Suppressor macrophage treated with lipopolysaccharide for 1 hour (primary cell): ENCODE data around the gene CLEC4C.

Source experiments
- DNase-seq, 3 donors: peaks; one replicate each; pipeline ENCODE4 v3.0.0-alpha.2; 2020 to 2022

The CLEC4C gene

DNA sequence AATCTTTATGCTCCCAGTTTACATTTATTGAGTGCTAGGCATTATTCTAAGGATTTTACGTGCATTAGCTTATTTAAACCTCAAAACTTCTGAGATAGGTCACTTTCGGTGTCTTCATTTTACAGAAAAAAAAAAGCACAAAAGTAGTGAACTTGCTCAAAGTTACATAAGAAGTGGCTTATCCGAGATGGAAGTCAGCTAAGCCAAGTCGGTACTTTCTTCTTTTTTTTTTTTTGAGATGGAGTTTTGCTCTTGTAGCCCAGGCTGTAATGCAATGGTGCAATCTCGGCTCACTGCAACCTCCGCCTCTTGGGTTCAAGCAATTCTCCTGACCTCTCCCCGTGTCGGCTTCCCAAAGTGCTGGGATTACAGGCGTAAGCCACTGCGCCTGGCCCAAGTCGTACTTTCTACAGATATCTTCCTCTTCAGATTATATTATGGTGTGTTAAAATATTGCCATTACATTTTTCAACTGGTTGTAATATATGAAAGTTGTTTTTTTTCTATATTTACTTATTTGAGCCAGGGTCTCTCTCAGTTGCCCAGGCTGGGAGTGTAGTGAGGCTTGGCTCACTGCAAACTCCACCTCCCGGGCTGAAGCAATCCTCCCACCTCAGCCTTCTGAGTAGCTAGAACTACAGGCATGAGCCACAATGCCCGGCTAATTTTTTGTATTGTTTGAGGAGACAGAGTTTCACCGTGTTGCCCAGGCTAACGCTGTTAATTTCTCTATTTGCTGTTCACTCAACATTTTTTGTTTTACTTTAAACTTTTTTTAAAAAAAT is 27.0 kb downstream of the CLEC4C start:
- peak; percentile 21 to 34 (median 24) for DNase-seq

DNA sequence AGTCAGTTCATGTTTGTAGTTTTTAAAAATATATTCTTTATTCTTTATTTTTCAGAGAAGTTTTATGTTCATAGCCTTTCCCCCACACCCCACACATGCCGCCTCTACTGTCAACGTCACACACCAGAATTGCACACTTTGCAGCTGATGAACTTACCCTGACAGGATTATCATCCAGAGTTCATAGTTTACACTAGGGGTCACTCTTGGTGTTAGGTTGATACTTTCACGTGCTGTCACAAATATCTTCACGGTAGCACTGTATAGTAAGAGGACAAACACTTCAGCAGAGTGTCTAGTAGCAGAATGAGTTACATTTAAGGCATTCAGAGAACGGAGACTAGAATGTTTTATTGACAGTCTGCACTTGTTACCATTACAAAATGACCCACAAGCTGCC is 30.8 kb downstream of the CLEC4C start:
- DNase-seq: peak; percentile 58 to 70 (median 63)

DNA sequence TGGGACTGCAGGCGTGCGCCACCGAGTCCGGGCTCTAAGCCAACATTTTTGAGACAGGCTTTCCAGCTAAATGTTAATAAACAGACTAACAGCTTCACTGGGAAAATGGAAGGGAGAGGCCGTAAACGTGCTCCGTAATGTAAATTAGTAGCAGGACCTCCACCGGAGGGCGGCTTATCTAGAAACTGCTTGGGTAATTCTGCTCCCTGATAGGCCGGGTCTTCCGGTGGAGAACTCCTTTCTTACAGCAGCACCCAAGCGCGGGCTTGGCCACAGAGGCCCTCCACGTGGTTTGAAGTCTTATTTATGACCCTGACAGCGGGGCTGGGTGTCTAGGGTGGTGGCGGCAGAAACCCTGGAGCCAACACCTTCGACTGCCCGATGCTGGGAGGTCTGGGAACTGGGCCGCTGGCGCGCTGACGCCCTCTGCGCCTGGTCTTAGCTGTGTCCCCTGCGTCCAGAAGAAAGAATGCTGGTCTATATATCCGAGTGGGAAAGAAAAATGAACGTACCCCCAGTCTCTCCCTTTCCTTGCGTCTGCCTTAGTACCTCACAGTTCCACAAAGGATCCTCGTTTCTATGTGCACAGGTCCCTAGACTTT is 34.2 kb downstream of the CLEC4C start:
- DNase-seq: no peak

DNA sequence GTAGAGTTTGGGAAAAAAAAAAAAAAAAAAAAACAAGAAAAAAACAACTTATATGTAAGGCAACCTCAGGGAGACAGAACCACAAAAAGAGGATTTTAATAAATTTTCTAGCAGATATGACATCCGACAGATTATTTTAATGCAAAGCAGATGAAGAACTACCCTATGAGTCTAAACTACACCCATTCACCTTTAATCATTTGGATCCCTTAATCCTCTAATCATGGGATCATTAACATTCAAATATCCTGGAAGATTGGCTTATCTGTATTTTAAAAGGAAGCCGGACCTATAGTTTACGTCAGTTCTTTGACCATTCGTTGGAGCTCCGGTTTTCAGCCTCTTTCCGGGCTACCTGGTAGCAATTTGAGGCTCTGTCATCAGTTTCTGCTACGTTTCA is 36.0 kb downstream of the CLEC4C start, which contains the start of gene DPPA3:
TSS of gene DPPA3 (plus strand) at position 301 of the 400 bp plus-strand sequence. CDS start 138 bp downstream, outside the sequence.
- DNase-seq: no peak

DNA sequence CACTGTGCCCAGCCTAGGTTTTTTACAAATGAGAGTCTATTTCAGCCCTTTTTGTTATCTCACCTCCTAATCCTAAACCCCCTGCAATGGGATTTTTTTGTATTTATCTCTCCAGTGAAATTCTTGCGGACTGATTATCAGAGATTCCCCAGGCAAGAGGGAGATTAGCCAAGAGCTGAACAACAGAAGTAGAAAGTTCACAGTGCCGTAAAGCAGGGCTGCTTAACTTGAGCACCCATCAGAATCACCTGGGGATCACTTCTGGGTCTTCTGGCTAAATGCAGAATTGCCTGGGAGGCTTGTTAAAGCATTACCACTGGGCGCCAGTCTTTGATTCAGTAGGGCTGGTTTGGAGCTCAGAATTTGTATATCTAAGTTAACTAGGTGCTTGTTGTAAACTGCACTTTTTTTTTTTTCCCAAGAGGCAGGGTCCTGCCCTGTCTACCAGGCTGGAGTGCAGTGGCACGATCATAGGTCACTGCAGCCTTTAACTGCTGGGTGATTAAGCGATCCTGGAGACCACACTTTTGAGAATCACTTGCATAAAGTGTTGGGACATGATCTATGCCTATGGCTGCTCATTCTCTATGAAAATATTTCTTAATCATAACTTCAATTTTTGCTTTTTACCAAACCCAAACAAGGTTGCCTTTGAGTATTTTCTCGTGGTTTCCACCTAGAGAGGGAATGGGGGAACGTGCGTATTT is 37.1 kb downstream of the CLEC4C start:
- DNase-seq: no peak

DNA sequence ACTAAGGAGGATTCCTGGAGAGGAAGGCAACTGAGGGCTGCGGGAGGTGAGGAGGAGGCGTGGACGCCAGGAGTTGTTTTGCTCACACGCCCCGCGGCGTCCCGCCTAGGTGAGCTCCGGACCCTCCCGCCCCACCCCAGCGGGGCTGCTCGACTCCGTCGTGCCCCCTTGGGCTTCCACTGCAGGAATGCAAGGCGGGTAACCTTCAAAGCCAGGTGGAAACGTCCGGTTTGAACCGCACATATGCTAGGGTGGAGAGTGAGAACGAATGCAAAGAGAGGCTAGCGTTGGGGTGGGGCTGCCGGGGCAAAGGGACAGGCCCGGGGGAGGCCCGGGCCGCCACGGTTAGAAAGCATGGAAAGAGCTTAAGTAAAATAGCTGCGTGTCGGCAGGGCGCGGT is 41.3 kb downstream of the CLEC4C start:
- DNase-seq: no peak

DNA sequence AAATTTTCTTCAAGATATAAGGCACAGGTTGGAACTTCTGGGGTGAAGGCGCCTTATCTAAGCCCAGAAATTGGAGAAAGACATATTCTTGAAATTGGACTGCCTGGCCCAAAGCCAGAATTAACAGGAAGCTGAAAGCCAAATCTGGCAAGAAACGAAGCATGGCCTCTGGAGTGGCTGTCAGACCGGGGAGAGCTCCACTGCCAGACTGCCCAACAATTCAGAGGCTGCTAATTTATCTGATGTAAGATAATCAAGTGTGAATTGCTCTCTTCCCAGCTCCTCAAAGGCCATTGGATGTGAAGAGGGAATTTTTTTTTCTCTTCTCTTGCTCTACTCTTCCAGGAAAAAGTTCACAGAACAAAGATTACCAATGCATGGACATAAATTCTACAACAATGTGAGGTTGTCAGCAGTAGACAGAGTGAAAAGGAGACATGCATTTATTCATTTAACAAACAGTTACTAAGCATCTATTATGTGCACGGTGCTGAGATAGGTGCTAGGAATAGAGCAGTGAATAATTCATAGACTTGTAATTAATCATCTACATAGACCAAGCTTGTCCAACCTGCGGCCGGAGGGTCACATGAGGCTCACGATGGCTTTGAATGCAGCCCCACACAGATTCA is 51.5 kb downstream of the CLEC4C start, which contains the start of gene GDF3:
TSS of gene GDF3 (minus strand) at position 210 of the 632 bp plus-strand sequence. CDS start at position 163, 47 bp downstream.
- DNase-seq: peak; percentile 27 to 37 (median 35)

DNA sequence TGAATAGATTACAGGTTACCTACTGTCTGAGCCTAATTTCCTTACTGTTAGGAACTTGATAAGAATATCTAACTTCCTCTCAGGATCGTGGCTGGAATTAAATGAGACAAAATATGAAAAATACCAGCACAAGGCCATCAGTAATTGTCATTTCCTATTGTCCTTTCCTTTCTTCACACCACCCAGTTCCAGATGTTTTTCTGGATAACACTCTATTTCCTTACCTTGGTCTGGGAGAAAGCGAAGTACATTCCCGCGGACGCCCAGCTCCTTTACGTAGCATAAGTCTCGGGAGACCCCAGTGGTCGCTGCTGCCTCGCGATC is 52.0 kb downstream of the CLEC4C start:
- no peak for DNase-seq

DNA sequence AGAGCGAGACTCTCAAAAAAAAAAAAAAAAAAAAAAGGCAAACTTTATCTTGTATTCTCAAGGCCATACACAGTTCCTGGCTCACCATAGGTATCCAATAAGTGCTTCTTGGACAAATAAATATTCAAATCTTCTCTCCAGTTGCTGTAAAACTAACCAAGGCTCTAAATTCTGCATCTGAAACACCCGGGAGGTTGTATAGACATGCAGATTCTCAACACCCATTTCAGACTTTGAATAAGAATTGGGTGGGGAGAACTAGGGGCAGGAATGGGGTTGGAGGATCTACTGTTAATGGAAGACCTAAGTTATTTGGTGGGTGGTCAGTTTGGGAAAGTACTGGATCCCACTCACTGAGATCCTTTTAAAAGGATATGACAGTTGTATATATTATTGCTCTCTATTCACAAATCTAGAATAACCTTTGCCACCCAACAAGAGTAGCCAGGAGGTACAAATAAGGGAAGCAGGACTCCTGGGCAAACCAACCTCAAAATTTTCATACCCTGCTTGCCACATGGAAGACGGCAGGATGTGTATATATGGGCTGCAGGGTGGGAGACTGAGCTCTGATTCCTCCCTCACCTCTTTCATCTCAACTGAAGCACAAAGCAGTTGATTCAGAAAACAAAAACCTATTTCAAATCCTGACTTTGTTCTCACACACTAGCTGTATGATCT is 52.5 kb downstream of the CLEC4C start:
- DNase-seq: no peak

DNA sequence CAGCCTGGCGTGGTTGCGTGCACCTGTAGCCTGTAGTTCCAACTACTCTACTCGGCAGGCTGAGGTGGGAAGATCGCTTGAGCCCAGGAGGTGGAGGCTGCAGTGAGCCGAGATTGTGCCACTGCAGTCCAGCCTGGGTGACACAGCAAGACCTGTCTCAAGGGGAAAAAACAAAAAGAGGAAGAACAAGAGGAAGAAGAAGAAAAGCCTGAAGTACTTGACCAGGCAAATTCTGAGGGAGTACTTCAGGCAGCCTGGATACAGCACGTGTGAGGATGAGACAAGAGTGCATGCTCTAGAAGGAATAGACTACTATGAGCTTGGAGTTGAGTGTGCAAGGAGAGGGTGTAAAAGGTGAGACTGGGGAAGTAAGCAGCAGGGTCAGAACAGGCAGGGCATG is 53.4 kb downstream of the CLEC4C start:
- DNase-seq: peak; percentile 52 to 65 (median 63)

DNA sequence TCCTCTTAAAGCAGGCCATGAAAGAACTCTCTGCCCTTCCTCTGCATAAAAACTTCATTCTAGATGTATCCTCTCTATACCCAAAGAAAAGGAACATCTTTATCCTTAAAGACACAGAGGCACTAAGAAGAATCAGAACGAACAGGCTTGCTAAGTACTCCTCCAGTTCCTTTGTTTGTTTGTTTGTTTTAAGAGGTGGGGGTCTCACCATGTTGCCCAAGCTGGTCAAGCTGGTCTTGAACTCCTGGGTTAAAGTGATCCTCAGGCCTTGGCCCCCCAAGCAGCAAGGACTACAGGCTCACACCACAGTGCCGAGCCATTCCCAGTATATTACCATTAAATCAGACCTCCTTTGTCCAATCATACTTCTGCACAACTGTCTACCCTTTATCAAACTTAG is 65.6 kb downstream of the CLEC4C start:
- no peak for DNase-seq
